K562 (cell line): Measurements from ENCODE around the gene ZCCHC24. TPM values are rescaled to one million over a fixed set of nuclear protein-coding genes. Genes with fewer than 3 reads are reported as not detected.

Experiments
- ATAC-seq: fragments of 200-7000 bp; cut with Tn5 transposase; 3 replicates; pipeline ENCODE4 v1.9.1; 2020; ENCODE audit warnings: moderate library complexity
- BruUV-seq: library from RNA; stranded (reverse); fragments of 400-500 nt; replicated peaks from 2 replicates; lab custom pipeline; 2021; lab: Mats Ljungman, UMichigan
- CTCF ChIA-PET: fragments of 300-600 bp; formaldehyde crosslinking; extraction: SDS; loops from one replicate; lab custom pipeline; 2021; ENCODE audit warnings: low intra/inter-chr PET ratio; lab: Yijun Ruan, JAX
- POLR2A ChIA-PET: fragments of 300-600, 350-650 bp; sonication (Branson Sonifier 250); formaldehyde crosslinking; extraction: SDS; loops from one replicate; lab custom pipeline; 2021; ENCODE audit warnings: antibody characterized with exemption, inconsistent platforms; lab: Yijun Ruan, JAX
- DNase-seq, 4 experiments: peaks; one replicate each; pipeline versions ENCODE4 v3.0.0 to v3.0.0-alpha.2; 2011 to 2018; ENCODE audit warnings: low spot score in 3 of 4, mixed read lengths in 3 of 4; ENCODE audit errors: extremely low read depth in 1 of 4
- FAIRE-seq: peaks from 2 replicates; lab custom pipeline; 2011; peaks lifted over from hg19 to GRCh38; lab: Jason Lieb, UNC
- H2AFZ ChIP-seq: 2 replicates; pipeline ENCODE4 v1.6.0; 2011; ENCODE audit warnings: low read depth, low read length, control low read depth, inconsistent platforms
- H3K27ac ChIP-seq: fragments of 200-600 bp; 3 replicates; pipeline ENCODE4 v1.8.0; 2011; ENCODE audit warnings: low read depth, mild to moderate bottlenecking, control low read depth, inconsistent platforms, low read length, moderate library complexity, mixed read lengths; ENCODE audit errors: extremely low read depth
- H3K27me3 ChIP-seq, 2 experiments: fragments of 300-600 bp in 1 of 2; 2 replicates in 1 of 2; 3 replicates in 1 of 2; pipeline versions ENCODE4 v1.6.0 to v1.8.0; 2011; ENCODE audit warnings: inconsistent platforms in 2 of 2, low read length in 2 of 2, mild to moderate bottlenecking in 1 of 2, mixed read lengths in 1 of 2, moderate library complexity in 1 of 2; ENCODE audit not compliant: control insufficient read depth in 2 of 2, insufficient read depth in 2 of 2
- H3K36me3 ChIP-seq: fragments of 300-600 bp; 3 replicates; pipeline ENCODE4 v1.8.0; 2011; ENCODE audit warnings: mild to moderate bottlenecking, low read length, inconsistent platforms; ENCODE audit not compliant: control insufficient read depth, insufficient read depth
- H3K4me1 ChIP-seq, 2 experiments: fragments of 200-600 bp in 1 of 2; replicated peaks in 1 of 2; 2 replicates in 1 of 2; 3 replicates in 1 of 2; pipeline versions ENCODE4 v1.5.1 to v1.8.0; 2011; ENCODE audit warnings: inconsistent platforms in 2 of 2, low read length in 2 of 2, mild to moderate bottlenecking in 1 of 2, mixed read lengths in 1 of 2, moderate library complexity in 1 of 2; ENCODE audit not compliant: control insufficient read depth in 2 of 2, insufficient read depth in 2 of 2
- H3K4me2 ChIP-seq: 2 replicates; pipeline ENCODE4 v1.6.1; 2011; ENCODE audit warnings: low read length, control low read depth, inconsistent platforms, mixed read lengths; ENCODE audit not compliant: insufficient read depth
- H3K4me3 ChIP-seq: fragments of 200-600 bp; sonication (generic), shearing (Covaris generic); 2 replicates; pipeline ENCODE4 v1.5.1; 2016; ENCODE audit warnings: control low read depth, inconsistent platforms
- H3K79me2 ChIP-seq: fragments of 200-600 bp; 3 replicates; pipeline ENCODE4 v1.8.0; 2011; ENCODE audit warnings: low read length, inconsistent platforms; ENCODE audit not compliant: control insufficient read depth, insufficient read depth
- H3K9ac ChIP-seq, 2 experiments: 2 replicates each; pipeline versions ENCODE4 v1.6.0 to v1.6.1; 2011; ENCODE audit warnings: low read depth in 2 of 2, low read length in 2 of 2, control low read depth in 1 of 2, inconsistent platforms in 1 of 2, mild to moderate bottlenecking in 1 of 2, mixed read lengths in 1 of 2; ENCODE audit not compliant: insufficient read depth in 1 of 2
- H3K9me1 ChIP-seq: one replicate; pipeline ENCODE4 v1.6.0; 2011; ENCODE audit warnings: inconsistent platforms, mild to moderate bottlenecking, low read length, moderate library complexity; ENCODE audit not compliant: control insufficient read depth, insufficient read depth
- H3K9me3 ChIP-seq: replicated peaks from 2 replicates; pipeline ENCODE4 v1.5.1; 2011; ENCODE audit warnings: low read depth, low read length, inconsistent platforms; ENCODE audit not compliant: control insufficient read depth, insufficient read depth
- H4K20me1 ChIP-seq: replicated peaks from 2 replicates; pipeline ENCODE4 v1.6.1; 2011; ENCODE audit warnings: low read length, inconsistent platforms, mixed read lengths; ENCODE audit not compliant: control insufficient read depth, insufficient read depth
- BCOR ChIP-seq: fragments of 450-650 bp; IDR thresholded peaks from 2 replicates; pipeline ENCODE4 v1.6.1; 2016
- E2F5 ChIP-seq: sonication (generic); formaldehyde crosslinking; IDR thresholded peaks from 2 replicates; pipeline ENCODE4 v1.8.0; 2022; ENCODE audit warnings: mild to moderate bottlenecking, missing genetic modification reagents
- ESRRA ChIP-seq: fragments of 450-650 bp; IDR thresholded peaks from 2 replicates; pipeline ENCODE4 v1.6.1; 2014; ENCODE audit warnings: low read depth, mild to moderate bottlenecking, moderate library complexity, borderline replicate concordance
- KDM1A ChIP-seq, 2 experiments: fragments of 450-650 bp; IDR thresholded peaks; 2 replicates each; pipeline ENCODE4 v1.6.1; 2016; ENCODE audit warnings: mild to moderate bottlenecking in 2 of 2
- ZNF316 ChIP-seq: fragments of 450-650 bp; IDR thresholded peaks from 2 replicates; pipeline ENCODE4 v1.6.1; 2016
- WGBS: fragments of 100-300 bp; shearing (Covaris generic); methylation state at CpG from one replicate; pipeline ENCODE4 v1.1.6; 2016; ENCODE audit warnings: low coverage, mixed read lengths; ENCODE audit not compliant: insufficient coverage; ENCODE audit errors: missing lambda C conversion rate; 5-methylcytosine and 5-hydroxymethylcytosine counted together
- in situ Hi-C: fragments of 300-500 bp; cut with MboI; formaldehyde crosslinking; loops from 4 replicates; pipeline ENCODE4 v1.15.0; 2018; ENCODE audit warnings: inconsistent platforms, mixed read lengths
- intact Hi-C: fragments of 100-400 bp; cut with micrococcal nuclease; formaldehyde crosslinking; loops from 2 replicates; pipeline ENCODE4 v1.14.2; 2022
- polyA plus RNA-seq, 8 experiments: library from polyadenylated mRNA; depleted of rRNA in 4 of 8; stranded (reverse) in 5 of 8; unstranded in 3 of 8; fragments of >200 nt; fragmentation: Nextera tagmentation in 2 of 8; fragmentation: Illumina TruSeq in 1 of 8; extraction: Ambion mirVana in 2 of 8; extraction: Trizol in 1 of 8; gene quantifications; 2 replicates each; pipeline versions ENCODE4 v1.2.1 to v1.2.3, GENCODE V29; 2011 to 2014; ENCODE audit warnings: inconsistent platforms in 1 of 8, missing spikeins in 1 of 8
- total RNA-seq, 7 experiments: library from RNA; depleted of rRNA in 6 of 7; stranded (reverse); fragments of >200 nt in 6 of 7; fragmentation: Illumina TruSeq in 2 of 7; extraction: Trizol in 2 of 7; gene quantifications; 2 replicates each; pipeline versions ENCODE4 v1.2.1 to v1.2.3, GENCODE V29; 2011 to 2021; ENCODE audit warnings: low replicate concordance in 1 of 7

The ZCCHC24 gene
- total and polyA plus RNA-seq, 9 of the 15 experiments (the other 6 are each of a cell fraction or from before 2014, with no cell fraction given) = 0.84 to 11.0 (median 4.6) TPM

- TF ChIP-seq E2F5 (CRISPR knock-in tag) (no peak), ZNF316 (no peak), BCOR (0 out of 2 replicates have a peak, but pooled peaks have one; percentile 33), KDM1A (IDR thresholded peaks at IDR 0.05) (0 out of 4 replicates have a peak, but pooled peaks of 1 of the 2 experiments have one; percentile 19), ESRRA (peak; percentile 63)
- ATAC-seq = no peak
- Histone ChIP-seq H3K4me1 (peaks cover 8 to 12% of the 10 kb centered on the region in 2 experiments; a peak in 4 of 5 replicates), H3K4me3 (no peak overlapping the region), H3K27ac (no peak overlapping the region), H3K9ac (peak overlapping the region in 1 of 2 experiments; percentile 80; a peak in 2 of 4 replicates), H3K9me1 (no peaks in the 10 kb centered on the region), H3K27me3 (peaks cover 0 to 23% of the 10 kb centered on the region in 2 experiments; a peak in 3 of 5 replicates), H3K9me3 (no peaks in the 10 kb centered on the region; the same call in 1 of the 2 replicates), H3K79me2 (no peaks in the 10 kb centered on the region), H3K36me3 (no peaks in the 10 kb centered on the region), H4K20me1 (no peaks in the 10 kb centered on the region), H2AFZ (peak overlapping the region; percentile 83; the same call in 1 of the 2 replicates), H3K4me2 (no peak overlapping the region)
- BruUV-seq = no TSS peak
- in situ Hi-C loops = no loop called here
- FAIRE-seq = no peak
- ChIA-PET POLR2A (interaction anchor here (0.6 to 1.5 kb wide), 4 partner anchors 12 to 1076 kb away, joined by 3 to 5 read pairs (median 4); partner anchors contain the start of gene ZCCHC24), CTCF (interaction anchor here (2.3 to 3.6 kb wide), 2 partner anchors 92 to 112 kb away, joined by 22 to 57 read pairs; no protein-coding TSS in a partner anchor)
- intact Hi-C loops = no loop called here
- no peak for DNase-seq
- 54% methylated on average over 10 of the region's 11 CpGs for WGBS
Observed at GRCh38 chr10:79376078-79376628, 69.3 kb downstream of the ZCCHC24 start.
